Activated T-helper 9 cell treated with anti-CD3 and anti-CD28 coated beads, Interleukin-2, amount 50 U/mL, for 16 hours (primary cell): ENCODE measurements around the gene CCDC102B.
"Not testable (repeated sequence)": the region's sequence is repeated elsewhere in the genome, so short reads cannot be mapped to it uniquely, and the experiment has no call there.

Experiments used
- DNase-seq: peaks from one replicate; pipeline ENCODE4 v3.0.0-alpha.2; 2020; ENCODE audit warnings: low read depth

Gene CCDC102B

GRCh38 chr18:68915061-68915460 lies 117.2 kb downstream of the CCDC102B start:
- no peak for DNase-seq

GRCh38 chr18:68916734-68917133 lies 118.9 kb downstream of the CCDC102B start:
- no peak for DNase-seq

- DNase-seq, result no peak
Measured at GRCh38 chr18:68918216-68918615, 120.3 kb downstream of the CCDC102B start.

GRCh38 chr18:68919900-68920299 lies 122.0 kb downstream of the CCDC102B start:
- DNase-seq, result no peak

GRCh38 chr18:68922392-68922791 lies 124.5 kb downstream of the CCDC102B start:
- DNase-seq, result no peak

GRCh38 chr18:68925268-68925667 lies 127.4 kb downstream of the CCDC102B start:
- DNase-seq, result no peak

GRCh38 chr18:68928762-68929675 lies 131.1 kb downstream of the CCDC102B start:
- DNase-seq, result no peak

- no peak for DNase-seq
Measured at GRCh38 chr18:68935686-68936085, 137.8 kb downstream of the CCDC102B start.

- no peak for DNase-seq
Measured at GRCh38 chr18:68937029-68937599, 139.2 kb downstream of the CCDC102B start.

- DNase-seq, result no peak
Measured at GRCh38 chr18:68940039-68940438, 142.2 kb downstream of the CCDC102B start.

GRCh38 chr18:68940754-68941153 lies 142.9 kb downstream of the CCDC102B start:
- DNase-seq, result no peak

- DNase-seq, result no peak
Measured at GRCh38 chr18:68942230-68942629, 144.3 kb downstream of the CCDC102B start.

GRCh38 chr18:68943861-68944260 lies 146.0 kb downstream of the CCDC102B start:
- DNase-seq, result not testable (repeated sequence)

GRCh38 chr18:68944330-68944729 lies 146.4 kb downstream of the CCDC102B start:
- DNase-seq, result no peak

- DNase-seq, result no peak
Measured at GRCh38 chr18:68944826-68945225, 146.9 kb downstream of the CCDC102B start.

GRCh38 chr18:68948622-68949021 lies 150.7 kb downstream of the CCDC102B start:
- DNase-seq, result no peak

- DNase-seq, result no peak
Measured at GRCh38 chr18:68954738-68955137, 156.9 kb downstream of the CCDC102B start.

GRCh38 chr18:68956650-68957049 lies 158.8 kb downstream of the CCDC102B start:
- DNase-seq, result no peak

- no peak for DNase-seq
Measured at GRCh38 chr18:68960355-68960754, 162.5 kb downstream of the CCDC102B start.

GRCh38 chr18:68962623-68963022 lies 164.7 kb downstream of the CCDC102B start:
- DNase-seq, result no peak

GRCh38 chr18:68965817-68966216 lies 167.9 kb downstream of the CCDC102B start:
- no peak for DNase-seq

- DNase-seq, result no peak
Measured at GRCh38 chr18:68969027-68969426, 171.1 kb downstream of the CCDC102B start.

GRCh38 chr18:68972176-68972575 lies 174.3 kb downstream of the CCDC102B start:
- no peak for DNase-seq

GRCh38 chr18:68979737-68980136 lies 181.9 kb downstream of the CCDC102B start:
- no peak for DNase-seq
